Fibroblast of upper back skin (primary cell): ENCODE data around the gene CCR2.
"Not testable (repeated sequence)": the region's sequence is repeated elsewhere in the genome, so short reads cannot be mapped to it uniquely, and the experiment has no call there.

Source experiments
- DNase-seq: peaks from one replicate; pipeline ENCODE4 v3.0.0-alpha.2; 2013

Gene CCR2

GRCh38 chr3:46380471-46381221, 26.7 kb downstream of the CCR2 start:
- no peak for DNase-seq

GRCh38 chr3:46381625-46382024, 27.7 kb downstream of the CCR2 start:
- no peak for DNase-seq

- DNase-seq = no peak
Observed at GRCh38 chr3:46383211-46383950, 29.5 kb downstream of the CCR2 start.

GRCh38 chr3:46383951-46384330, 30.0 kb downstream of the CCR2 start:
- DNase-seq = no peak

- DNase-seq = no peak
Observed at GRCh38 chr3:46386205-46386604, 32.3 kb downstream of the CCR2 start.

- not testable (repeated sequence) for DNase-seq
Observed at GRCh38 chr3:46388847-46389246, 34.9 kb downstream of the CCR2 start.

GRCh38 chr3:46389306-46389705, 35.4 kb downstream of the CCR2 start:
- no peak for DNase-seq

- DNase-seq = not testable (repeated sequence)
Observed at GRCh38 chr3:46391526-46391925, 37.6 kb downstream of the CCR2 start.

- no peak for DNase-seq
Observed at GRCh38 chr3:46393011-46393410, 39.1 kb downstream of the CCR2 start.

GRCh38 chr3:46393554-46394434, 39.9 kb downstream of the CCR2 start:
- no peak for DNase-seq

GRCh38 chr3:46395210-46395661, 41.3 kb downstream of the CCR2 start:
- DNase-seq = no peak

GRCh38 chr3:46395766-46396530, 42.0 kb downstream of the CCR2 start:
- DNase-seq = no peak

- DNase-seq = no peak
Observed at GRCh38 chr3:46397111-46397510, 43.2 kb downstream of the CCR2 start.

- DNase-seq = no peak
Observed at GRCh38 chr3:46398186-46398955, 44.5 kb downstream of the CCR2 start.

GRCh38 chr3:46399098-46399497, 45.2 kb downstream of the CCR2 start:
- DNase-seq = no peak

GRCh38 chr3:46399557-46399956, 45.6 kb downstream of the CCR2 start:
- DNase-seq = peak; percentile 21

GRCh38 chr3:46400000-46400734, 46.3 kb downstream of the CCR2 start:
- peak; percentile 88 for DNase-seq

GRCh38 chr3:46400846-46401245, 46.9 kb downstream of the CCR2 start:
- DNase-seq = no peak

- DNase-seq = no peak
Observed at GRCh38 chr3:46401579-46401978, 47.7 kb downstream of the CCR2 start.

- DNase-seq = not testable (repeated sequence)
Observed at GRCh38 chr3:46402902-46403301, 49.0 kb downstream of the CCR2 start.
